Hepatocyte (in vitro differentiated cells): ENCODE results near the gene UAP1. TPM values are rescaled to one million over a fixed set of nuclear protein-coding genes. Genes with fewer than 3 reads are reported as not detected.

ENCODE experiments used
- DNase-seq: peaks from one replicate; pipeline ENCODE4 v3.0.0-alpha.2; 2016; ENCODE audit warnings: low spot score
- H2AFZ ChIP-seq: fragments of 200-600 bp; sonication (generic); 2 replicates; pipeline ENCODE4 v1.6.0; 2016; ENCODE audit warnings: antibody characterized with exemption, mild to moderate bottlenecking
- H3K27ac ChIP-seq: fragments of 200-600 bp; sonication (generic); 2 replicates; pipeline ENCODE4 v1.5.1; 2016; ENCODE audit warnings: mild to moderate bottlenecking
- H3K27me3 ChIP-seq: fragments of 200-600 bp; sonication (generic); 2 replicates; pipeline ENCODE4 v1.6.1; 2016
- H3K36me3 ChIP-seq: fragments of 200-600 bp; sonication (generic); replicated peaks from 2 replicates; pipeline ENCODE4 v1.5.1; 2016; ENCODE audit warnings: low read depth; ENCODE audit not compliant: insufficient read depth
- H3K4me1 ChIP-seq: fragments of 200-600 bp; sonication (generic); 2 replicates; pipeline ENCODE4 v1.5.1; 2016; ENCODE audit warnings: mild to moderate bottlenecking, moderate library complexity; ENCODE audit not compliant: insufficient read depth
- H3K4me2 ChIP-seq: fragments of 200-600 bp; sonication (generic); 2 replicates; pipeline ENCODE4 v1.6.0; 2016
- H3K4me3 ChIP-seq: fragments of 200-600 bp; sonication (generic); 2 replicates; pipeline ENCODE4 v1.5.1; 2016; ENCODE audit warnings: mild to moderate bottlenecking
- H3K79me2 ChIP-seq: fragments of 200-600 bp; sonication (generic); 2 replicates; pipeline ENCODE4 v1.6.0; 2017; ENCODE audit warnings: mild to moderate bottlenecking
- H3K9me2 ChIP-seq: fragments of 200-600 bp; sonication (generic); replicated peaks from 2 replicates; pipeline ENCODE4 v1.6.0; 2017; ENCODE audit warnings: mild to moderate bottlenecking; ENCODE audit not compliant: insufficient read depth
- H3K9me3 ChIP-seq: fragments of 200-600 bp; sonication (generic); 2 replicates; pipeline ENCODE4 v1.5.1; 2016; ENCODE audit warnings: low read depth, mild to moderate bottlenecking
- H4K20me1 ChIP-seq: fragments of 200-600 bp; sonication (generic); 2 replicates; pipeline ENCODE4 v1.6.0; 2016; ENCODE audit warnings: mild to moderate bottlenecking; ENCODE audit not compliant: insufficient read depth, poor library complexity, severe bottlenecking
- CTCF ChIP-seq: fragments of 200-600 bp; sonication (generic); IDR thresholded peaks from 2 replicates; pipeline ENCODE4 v1.5.1; 2016; ENCODE audit warnings: antibody characterized with exemption, mild to moderate bottlenecking; ENCODE audit not compliant: poor library complexity
- EZH2 ChIP-seq: fragments of 200-600 bp; sonication (generic); IDR thresholded peaks from 2 replicates; pipeline ENCODE4 v1.6.1; 2016; ENCODE audit warnings: antibody characterized with exemption, mild to moderate bottlenecking, borderline replicate concordance
- EZH2phosphoT487 ChIP-seq: fragments of 200-600 bp; sonication (generic); IDR thresholded peaks from one replicate; pipeline ENCODE4 v1.6.1; 2018; ENCODE audit warnings: antibody characterized with exemption, mild to moderate bottlenecking, low read depth, moderate library complexity; ENCODE audit not compliant: unreplicated experiment, severe bottlenecking
- WGBS: methylation state at CpG from one replicate; pipeline ENCODE4 v1.1.6; 2016; ENCODE audit warnings: low lambda C conversion rate; ENCODE audit errors: missing lambda C conversion rate; 5-methylcytosine and 5-hydroxymethylcytosine counted together
- polyA plus RNA-seq: library from polyadenylated mRNA; unstranded; fragments of >200 nt; fragmentation: Nextera tagmentation; extraction: Ambion mirVana; gene quantifications from 2 replicates; pipeline ENCODE4 v1.2.1, GENCODE V29; 2016
- total RNA-seq: library from RNA; depleted of rRNA; stranded (reverse); fragments of >200 nt; gene quantifications from 2 replicates; pipeline ENCODE4 v1.2.3, GENCODE V29; 2014

UAP1 gene
- total and polyA plus RNA-seq, 2 experiments from 2014 or later: 57.4 to 65.2 TPM

DNA sequence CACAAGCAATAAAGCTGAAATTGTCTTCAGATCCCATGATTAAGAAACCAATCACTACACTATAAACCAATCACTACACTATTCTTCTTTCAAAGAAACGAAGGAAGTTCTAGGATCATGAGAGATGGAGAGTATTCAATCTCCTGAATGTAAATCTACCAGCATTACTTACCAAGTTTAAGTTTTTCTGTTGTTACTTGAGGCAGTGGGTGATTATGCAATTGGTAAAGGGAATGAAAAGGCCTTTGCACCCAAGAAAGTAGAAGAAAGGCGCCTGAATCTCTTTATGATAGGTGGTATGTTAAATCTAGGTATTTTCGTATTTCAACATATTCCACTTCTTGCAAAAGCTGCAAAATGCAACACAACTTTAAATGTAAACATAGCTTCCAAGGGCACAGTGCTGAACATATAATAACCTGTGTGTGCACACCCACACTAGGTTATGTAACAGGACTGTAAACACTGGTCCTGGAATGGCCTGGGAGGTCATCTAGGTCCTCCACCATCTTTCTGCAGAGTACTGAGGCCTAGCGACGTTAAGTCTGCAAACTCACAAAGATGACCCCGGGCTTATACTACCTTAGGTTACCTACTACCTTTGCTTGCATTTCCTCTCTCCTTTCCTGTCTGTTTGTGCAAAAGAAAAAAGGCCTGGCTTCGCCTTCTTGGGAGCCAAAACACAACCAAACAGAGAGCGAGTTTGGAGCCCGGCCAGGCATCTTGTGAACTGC, 1.1 kb upstream of the UAP1 start:
- peaks cover 38% of the 10 kb centered on the region for H3K79me2 ChIP-seq
- peak; percentile 49 for DNase-seq
- H3K36me3 ChIP-seq: no peaks in the 10 kb centered on the region
- no peaks in the 10 kb centered on the region for H3K9me3 ChIP-seq
- peaks cover 3% of the 10 kb centered on the region for H4K20me1 ChIP-seq
- WGBS: 54% methylated on average over 9 of the region's 9 CpGs
- H3K4me1 ChIP-seq: peaks cover 12% of the 10 kb centered on the region
- H3K4me2 ChIP-seq: peak overlapping the region; percentile 88
- H3K27ac ChIP-seq: peak overlapping the region; percentile 97
- peak overlapping the region; percentile 88 for H2AFZ ChIP-seq
- H3K4me3 ChIP-seq: peak overlapping the region; percentile 47
- no peaks in the 10 kb centered on the region for H3K27me3 ChIP-seq
- no peaks in the 10 kb centered on the region for H3K9me2 ChIP-seq
- TF ChIP-seq EZH2 (no peak), EZH2phosphoT487 (no peak), CTCF (no peak)

GRCh38 chr1:162561037-162561615, 396 bp upstream of the UAP1 start:
- TF ChIP-seq EZH2: no peak
- no peak for TF ChIP-seq EZH2phosphoT487
- TF ChIP-seq CTCF: no peak
- Histone ChIP-seq H3K4me2 (peak overlapping the region; percentile 88), H3K79me2 (peaks cover 45% of the 10 kb centered on the region), H4K20me1 (peaks cover 3% of the 10 kb centered on the region), H3K9me3 (no peaks in the 10 kb centered on the region), H3K27me3 (no peaks in the 10 kb centered on the region), H3K4me3 (peak overlapping the region; percentile 63), H3K4me1 (peaks cover 12% of the 10 kb centered on the region), H2AFZ (peak overlapping the region; percentile 88), H3K9me2 (no peaks in the 10 kb centered on the region), H3K36me3 (no peaks in the 10 kb centered on the region), H3K27ac (peak overlapping the region; percentile 97)
- WGBS: 4% methylated on average over 26 of the region's 53 CpGs
- DNase-seq: peak; percentile 99

DNA sequence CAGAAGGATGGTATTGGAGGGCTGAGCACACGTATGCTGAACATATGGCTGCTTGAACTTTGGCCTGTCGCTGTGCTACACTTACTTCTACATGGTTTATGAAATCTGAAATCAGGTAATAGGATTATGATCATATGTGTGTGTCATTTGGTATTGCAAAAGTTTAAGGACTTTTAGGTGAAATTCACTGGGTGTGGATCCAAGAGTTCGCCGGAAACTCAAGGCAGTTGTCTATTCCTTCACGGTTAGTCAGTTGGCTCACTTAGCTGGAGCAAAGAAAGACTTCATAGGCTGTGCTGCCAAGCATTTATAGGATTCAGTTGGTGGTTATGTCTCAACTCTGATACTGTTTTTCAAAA, 927 bp downstream of the UAP1 start:
- TF ChIP-seq EZH2phosphoT487: no peak
- Histone ChIP-seq H2AFZ (no peak overlapping the region), H3K4me1 (peaks cover 12% of the 10 kb centered on the region), H3K9me3 (no peaks in the 10 kb centered on the region), H4K20me1 (peaks cover 3% of the 10 kb centered on the region), H3K36me3 (no peaks in the 10 kb centered on the region), H3K4me2 (peak overlapping the region; percentile 87), H3K4me3 (peak overlapping the region; percentile 63), H3K9me2 (no peaks in the 10 kb centered on the region), H3K79me2 (peaks cover 58% of the 10 kb centered on the region), H3K27me3 (no peaks in the 10 kb centered on the region), H3K27ac (peak overlapping the region; percentile 91)
- whole genome bisulfite sequencing: 49% methylated on average over 5 of the region's 5 CpGs
- DNase-seq: peak; percentile 27

DNA sequence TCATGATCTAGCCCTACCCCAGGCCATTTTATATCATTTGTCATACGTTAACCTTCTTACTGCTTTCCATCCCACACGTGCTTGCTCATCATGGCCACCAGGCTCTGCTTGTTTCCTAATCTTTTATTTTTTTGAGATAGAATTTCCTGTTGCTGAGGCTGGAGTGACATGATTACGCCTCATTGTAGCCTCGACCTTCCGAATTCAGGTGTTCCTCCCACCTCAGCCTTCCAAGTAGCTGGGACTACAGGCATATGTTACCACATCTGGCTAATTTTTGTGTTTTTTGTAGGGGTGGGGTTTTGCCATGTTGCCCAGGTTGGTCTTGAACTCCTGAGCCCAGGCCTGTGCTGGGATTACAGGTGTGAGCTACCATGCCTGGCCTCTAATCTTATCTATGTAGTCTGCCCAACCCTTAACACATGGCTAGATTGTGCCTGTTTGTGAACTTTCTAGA, 3.3 kb downstream of the UAP1 start:
- no peak for TF ChIP-seq CTCF
- no peak for TF ChIP-seq EZH2
- no peak for TF ChIP-seq EZH2phosphoT487
- Histone ChIP-seq H3K4me2 (peak overlapping the region; percentile 87), H2AFZ (no peak overlapping the region), H3K4me1 (peaks cover 12% of the 10 kb centered on the region), H3K9me3 (no peaks in the 10 kb centered on the region), H3K27ac (no peak overlapping the region), H3K36me3 (no peaks in the 10 kb centered on the region), H3K9me2 (no peaks in the 10 kb centered on the region), H4K20me1 (peaks cover 3% of the 10 kb centered on the region), H3K79me2 (peaks cover 72% of the 10 kb centered on the region), H3K4me3 (no peak overlapping the region), H3K27me3 (no peaks in the 10 kb centered on the region)
- DNase-seq: no peak
- 91% methylated on average over 5 of the region's 5 CpGs for WGBS
